ENCODE measurements around the gene CYP2W1.

Gene CYP2W1

DNA sequence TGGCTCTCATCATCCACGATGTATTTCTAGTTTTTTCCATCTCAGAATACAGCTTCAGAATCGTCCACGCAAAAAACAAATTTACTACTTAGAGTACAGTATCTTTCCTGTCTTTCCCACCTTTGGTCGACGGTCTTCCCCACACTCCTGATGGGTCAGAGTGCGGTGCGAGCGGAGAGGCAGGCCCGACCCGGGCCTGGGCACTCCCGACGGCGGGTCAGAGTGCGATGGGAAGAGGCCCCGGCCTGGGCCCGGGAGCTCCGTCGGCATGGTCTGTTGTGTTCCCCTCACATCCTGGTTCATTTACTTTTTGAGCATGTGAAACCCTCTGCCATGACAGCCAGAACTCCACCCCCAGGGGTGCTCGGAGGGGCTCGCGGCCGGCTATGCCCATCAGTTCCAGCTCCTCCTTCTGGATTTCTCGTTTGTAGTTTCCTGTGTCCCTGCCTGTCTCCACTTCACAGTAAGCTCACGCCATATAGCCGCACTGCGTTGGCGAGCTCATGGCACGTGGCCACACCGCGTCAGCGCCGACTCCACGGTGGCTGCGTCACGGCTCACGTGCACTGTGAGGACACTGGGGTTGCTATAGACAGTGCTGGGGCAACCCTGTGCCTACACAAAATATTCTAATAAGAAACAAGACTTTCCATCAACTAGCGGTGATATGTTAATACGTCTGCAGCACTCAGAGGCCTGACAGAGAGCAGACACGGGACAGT, 15.5 kb upstream of the CYP2W1 start:
- DNase-seq, result no peak

DNA sequence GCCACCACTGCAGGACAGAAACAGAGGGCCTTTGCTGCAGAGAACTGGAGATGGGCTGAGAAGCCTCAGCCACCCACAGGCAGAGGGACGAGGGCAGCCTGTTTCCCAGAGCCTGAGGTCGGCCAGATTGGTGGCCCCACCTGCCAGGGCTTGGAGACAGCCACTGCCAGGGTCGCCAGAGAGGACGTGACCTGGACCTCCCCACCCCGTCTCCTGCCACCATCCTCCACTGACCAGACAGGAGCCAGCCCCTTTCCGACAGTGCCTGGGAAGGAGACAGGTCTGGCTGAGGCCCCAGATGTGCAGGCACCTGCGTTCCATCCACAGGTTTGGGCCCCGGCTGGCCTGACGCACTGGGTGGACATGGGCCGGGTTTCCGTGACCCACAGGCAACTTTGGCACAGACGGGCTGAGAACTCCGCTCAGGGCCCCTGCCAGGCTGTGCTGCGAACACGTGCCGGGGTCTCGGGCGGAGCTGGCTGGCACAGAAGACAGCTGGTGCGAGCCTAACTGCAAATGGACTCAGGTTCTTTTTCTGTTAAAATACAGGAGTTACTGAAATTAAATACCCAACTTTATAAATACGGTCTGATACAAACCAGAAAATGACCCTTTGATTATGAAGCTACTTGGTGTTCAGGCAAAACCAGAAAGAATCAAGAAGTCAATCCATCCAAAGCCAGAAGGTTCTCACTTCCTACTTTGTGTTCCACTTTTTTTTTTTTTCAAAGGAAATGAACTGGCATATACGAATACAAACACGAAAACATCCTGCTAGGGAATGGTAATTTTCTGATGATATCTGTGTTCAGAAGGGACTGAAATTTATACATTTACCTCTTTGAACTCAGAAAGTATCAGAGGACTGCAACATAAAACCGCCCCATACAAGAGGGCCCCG, 14.5 kb upstream of the CYP2W1 start:
- no peak for DNase-seq

DNA sequence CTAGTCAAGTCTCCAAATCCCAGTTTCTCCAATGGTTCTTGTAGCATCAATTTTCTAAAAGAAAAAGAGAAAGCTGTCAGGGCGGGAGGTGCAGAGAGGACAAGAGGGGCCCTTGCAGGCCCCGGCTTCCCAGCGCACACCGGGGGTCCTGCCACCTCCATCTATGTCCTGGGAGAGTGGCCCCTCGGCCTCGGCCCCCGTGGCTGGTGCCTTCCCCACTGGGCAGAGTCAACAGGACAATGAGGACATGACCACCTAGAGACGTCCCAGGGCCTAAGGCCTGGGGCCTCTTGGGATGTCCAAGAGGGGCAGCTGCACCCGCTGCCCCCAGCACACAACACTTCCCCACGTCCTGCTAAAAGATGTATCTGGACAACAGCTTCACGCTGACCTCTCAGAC, 13.6 kb upstream of the CYP2W1 start:
- DNase-seq, result no peak

GRCh38 chr7:970744-971143, 12.2 kb upstream of the CYP2W1 start:
- no peak for DNase-seq

- no peak for DNase-seq
Observed at GRCh38 chr7:972110-972509, 10.9 kb upstream of the CYP2W1 start.

DNA sequence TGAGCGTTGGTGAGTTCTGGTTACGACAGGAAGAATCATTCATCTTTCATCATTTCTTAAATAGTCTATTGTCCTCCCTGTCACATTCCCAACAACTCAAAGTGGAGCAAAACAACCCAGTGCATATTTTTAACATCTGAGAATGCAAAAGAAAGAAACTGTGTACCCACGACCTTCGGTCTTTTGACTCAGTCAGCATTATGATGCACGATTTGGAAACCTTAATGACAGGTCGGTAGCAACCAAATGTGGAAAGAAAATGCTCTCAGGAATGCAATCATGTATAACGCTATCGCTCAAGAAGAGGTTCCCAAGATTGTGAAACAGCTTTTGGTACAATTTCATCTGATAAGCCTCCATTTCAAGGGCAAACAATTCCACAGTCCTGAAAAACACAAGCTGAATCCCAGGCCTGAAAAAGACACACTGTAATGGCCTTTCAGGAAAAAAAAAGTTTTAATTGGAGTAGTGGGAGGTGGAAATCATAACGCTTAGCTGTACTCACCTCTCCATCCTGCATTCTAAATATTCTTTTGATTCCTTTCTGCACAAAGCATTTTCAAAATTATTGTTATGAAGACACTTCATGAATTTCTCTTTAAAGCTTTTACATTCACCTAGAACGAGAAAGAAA, 10.2 kb upstream of the CYP2W1 start:
- DNase-seq, result no peak

GRCh38 chr7:973312-973711, 9.7 kb upstream of the CYP2W1 start:
- DNase-seq, result no peak

GRCh38 chr7:974172-974571, 8.8 kb upstream of the CYP2W1 start:
- no peak for DNase-seq

DNA sequence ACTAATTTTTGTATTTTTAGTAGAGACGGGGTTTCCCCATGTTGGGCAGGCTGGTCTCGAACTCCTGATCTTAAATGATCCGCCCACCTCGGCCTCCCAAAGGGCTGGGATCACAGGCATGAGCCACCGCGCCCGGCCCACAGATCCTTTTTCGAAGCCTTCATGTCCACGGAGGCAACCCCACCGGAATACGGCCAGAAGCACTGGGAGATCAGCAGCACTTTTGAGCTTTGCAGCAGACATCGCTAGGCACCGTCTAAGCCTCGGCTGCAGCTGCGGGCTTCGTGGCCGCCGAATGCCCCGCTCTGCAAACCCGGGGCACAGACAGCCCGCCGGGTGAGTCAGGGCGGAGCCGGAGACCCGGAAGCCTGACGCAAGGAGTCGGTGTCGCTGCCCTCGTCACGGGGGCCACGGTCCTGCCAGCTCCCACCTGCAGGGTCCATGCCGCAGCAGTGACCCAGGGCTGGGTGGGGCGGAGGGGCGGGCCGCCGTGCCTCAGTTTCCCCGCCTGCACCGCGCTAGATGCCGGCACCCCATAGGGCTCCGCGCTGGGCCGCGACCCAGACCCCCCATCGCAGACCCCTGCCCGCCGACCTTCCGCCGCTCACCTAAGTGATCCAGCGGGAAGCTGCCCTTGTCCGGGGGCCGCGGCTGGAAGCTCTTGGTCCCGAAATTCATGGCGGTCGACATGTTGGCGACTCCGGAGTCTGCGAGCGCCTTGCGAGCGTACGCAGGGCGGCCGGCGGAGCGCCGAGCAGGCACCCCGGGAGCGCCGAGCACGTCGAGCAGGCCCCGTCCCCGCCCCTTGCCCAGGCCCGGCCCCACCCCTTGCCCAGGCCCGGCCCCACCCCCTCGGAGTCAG, 7.9 kb upstream of the CYP2W1 start, which contains the start of gene COX19:
Gene COX19, minus strand, starts transcription at position 730 of the 862 bp plus-strand sequence. Its CDS starts 40 bp downstream, at position 690.
- DNase-seq, result peak; percentile 94

DNA sequence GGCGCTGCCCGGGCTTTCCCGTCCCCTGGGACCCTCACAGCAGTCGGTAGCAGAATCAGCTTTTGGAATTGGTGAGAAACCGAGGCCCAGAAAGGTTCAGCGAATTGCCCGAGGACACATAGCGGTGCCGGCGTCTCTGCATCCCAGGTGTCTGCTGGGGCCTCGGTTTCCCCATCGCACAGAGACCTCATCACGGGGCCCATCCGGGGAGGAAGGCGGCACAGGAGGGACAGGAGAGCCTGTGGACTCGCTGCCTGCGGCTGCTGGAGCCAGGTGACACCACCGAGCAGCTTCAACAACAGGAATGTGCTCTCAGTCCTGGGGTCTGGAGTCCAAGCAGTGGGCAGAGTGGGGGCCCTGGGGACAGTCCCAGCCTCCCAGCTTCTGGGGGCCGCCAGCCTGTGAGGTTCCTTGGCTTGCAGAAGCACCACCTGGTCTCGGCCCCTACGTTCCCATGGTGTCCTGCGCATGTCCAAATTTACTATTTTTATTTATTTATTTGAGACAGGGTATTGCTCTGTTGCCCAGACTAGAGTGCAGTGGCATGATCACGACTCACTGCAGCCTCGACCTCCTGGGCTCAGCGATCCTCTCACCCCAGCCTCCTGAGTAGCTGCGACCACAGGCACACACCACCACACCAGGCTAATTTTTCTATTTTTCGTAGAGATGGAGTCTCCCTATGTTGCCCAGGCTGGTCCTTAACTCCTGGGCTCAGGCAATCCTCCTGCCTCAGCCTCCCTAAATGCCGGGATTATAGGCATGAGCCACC, 7.1 kb upstream of the CYP2W1 start:
- no peak for DNase-seq

DNA sequence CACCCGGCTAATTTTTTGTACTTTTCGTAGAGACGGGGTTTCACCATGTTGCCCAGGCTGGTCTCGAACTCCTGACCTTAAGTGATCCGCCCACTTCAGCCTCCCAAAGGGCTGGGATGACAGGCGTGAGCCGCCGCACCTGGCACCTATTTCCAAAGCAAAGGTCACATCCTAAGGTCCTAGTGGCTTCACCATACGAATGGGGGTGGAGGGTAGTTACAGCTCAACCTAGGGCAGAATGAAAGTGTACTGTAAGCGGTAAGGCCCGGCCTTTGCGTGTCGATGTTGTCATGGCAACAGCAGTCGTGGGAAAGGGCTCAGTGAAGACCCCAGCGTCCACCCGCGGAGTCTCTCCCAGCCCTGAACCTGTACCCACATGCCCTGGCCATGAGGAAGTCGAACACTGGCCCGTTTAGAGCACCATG, 6.1 kb upstream of the CYP2W1 start:
- no peak for DNase-seq

- no peak for DNase-seq
Observed at GRCh38 chr7:977326-978048, 5.5 kb upstream of the CYP2W1 start.

- no peak for DNase-seq
Observed at GRCh38 chr7:978049-978346, 5.0 kb upstream of the CYP2W1 start.

DNA sequence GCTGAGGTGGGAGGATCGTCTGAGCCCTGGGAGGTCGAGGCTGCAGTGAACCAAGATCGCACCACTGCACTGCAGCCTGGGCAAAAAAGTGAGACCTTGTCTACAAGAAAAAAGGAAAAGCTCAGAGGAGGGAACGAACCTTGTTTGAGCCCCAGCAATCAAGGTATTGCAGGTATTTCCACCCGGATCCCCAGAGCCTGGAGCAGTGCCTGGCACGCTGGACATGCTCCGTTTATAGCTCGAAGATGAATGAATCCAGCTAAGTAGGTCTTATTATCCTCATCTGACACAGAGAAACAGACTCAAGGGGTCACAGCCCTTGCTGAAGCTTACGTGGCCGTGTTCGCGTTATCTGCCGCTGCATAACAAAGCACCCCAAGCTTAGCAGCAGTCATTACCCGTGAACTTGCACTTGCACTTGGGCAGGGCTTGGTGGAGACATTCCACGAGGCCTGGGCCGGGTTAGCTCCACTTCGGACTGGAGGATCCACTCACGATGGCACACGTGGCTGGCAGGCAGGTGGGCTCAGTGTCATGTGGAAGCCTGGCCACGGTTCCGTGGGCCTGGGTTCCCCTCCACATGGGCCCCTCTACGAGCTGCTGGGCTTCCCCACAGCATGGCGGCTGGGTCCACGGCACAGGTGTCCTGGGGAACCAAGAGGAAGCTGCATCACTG, 4.4 kb upstream of the CYP2W1 start:
- DNase-seq, result no peak

DNA sequence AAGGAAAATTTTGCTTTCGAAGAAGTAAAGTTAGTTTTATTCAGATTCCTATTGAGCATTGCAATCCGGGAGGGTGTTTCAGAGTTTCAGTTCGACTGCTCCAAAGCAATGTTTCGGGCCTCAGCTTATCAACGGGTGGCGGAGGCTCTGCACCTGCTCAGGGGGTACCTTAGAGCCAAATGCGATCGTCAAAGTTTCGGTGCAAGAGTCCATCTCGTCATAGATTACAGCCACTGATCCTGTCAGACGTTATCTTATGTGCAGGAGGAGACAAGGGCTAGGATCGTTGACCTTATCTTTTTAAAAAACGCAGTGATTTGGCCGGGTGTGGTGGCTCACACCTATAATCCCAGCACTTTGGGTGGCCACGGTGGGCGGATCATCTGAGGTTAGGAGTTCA, 3.8 kb upstream of the CYP2W1 start:
- DNase-seq, result no peak

DNA sequence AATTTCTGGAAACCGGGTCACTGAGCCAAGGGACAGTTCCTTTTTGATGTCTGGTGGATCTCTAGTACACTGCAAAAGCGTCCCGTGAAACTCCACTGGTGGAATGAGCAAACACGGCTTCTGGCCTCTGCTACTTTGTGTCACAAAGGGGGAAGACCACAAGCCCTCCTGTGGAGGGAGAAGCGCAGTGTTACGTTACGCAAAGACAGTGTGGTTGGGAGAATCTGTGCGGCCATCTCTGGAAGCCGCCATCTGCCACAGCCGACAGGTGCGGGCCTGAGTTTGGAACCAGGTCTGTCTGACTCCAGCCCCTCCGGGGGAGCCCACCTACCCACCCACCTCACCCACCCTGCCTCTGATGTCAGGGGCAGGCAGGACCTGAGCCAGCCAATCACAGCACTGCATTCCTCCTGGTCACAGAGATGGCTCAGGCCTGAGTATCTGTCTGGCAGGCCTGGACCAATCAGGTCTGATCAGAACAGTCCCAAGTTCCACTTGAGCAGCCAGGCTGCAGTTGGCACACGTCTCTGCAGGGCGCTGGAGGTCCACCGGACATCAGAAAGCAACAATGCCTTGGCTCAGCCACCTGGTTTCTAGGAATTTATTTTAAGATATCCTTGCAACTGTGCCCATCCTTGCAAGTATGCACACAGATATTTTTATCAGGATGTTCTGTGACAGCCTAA, 3.0 kb upstream of the CYP2W1 start:
- DNase-seq, result no peak

DNA sequence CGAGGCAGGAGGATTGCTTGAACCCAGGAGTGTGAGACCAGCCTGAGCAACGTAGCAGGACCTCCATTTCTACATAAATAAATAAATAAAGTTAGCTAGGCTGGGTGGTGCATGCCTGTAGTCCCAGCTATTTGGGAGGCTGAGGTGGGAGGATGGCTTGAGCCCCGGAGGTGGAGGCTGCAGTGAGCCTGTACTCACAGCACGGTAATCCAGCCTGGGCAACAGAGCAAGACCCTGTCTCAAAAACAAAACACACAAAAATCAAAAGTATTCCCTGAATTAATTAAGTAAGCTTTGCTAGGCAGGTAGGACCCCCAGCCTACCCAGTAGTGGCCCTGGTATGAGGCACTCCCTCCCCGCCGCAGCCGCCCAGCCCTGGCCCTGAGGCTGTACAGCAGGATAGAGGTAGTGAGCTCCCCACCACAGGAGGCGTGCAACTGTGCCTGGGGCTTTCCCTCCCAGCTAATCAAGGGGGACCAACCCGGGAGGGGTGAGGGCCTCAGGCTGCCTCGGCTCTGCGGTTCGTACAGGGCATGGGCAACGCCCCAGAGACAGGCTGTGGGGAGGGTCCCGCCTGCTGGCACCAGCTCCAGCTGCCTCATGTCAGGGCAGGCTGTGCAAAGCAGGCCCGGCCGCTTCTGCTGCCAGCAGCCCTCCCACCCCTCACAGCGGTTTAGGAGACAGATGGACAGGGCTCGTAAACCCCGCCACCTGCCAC, 1.0 kb upstream of the CYP2W1 start:
- DNase-seq, result no peak

DNA sequence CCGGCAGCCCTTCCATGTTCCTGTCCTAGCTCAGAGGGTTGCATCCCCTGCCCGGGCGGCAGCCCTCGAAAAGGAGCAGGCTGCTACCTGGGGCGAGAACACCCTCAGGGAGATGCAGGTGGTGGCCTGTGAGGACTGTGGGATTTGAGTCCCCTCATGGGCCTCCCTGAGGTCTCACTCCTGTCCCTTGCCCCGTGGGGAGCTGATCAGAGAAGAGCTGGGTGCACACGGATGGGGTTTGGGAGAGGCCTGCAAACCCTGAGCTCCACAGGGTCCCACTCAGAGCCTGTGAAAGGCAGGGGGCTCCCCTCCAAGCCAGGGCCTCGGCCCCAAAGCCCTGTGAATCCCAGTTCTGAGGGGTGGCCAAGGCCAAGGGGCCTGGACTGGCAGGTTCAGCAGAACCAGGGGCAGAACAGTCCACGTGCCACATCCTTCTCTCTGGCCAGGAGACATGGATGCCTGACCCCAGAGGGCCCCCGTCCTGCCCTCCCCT, 424 bp upstream of the CYP2W1 start:
- DNase-seq, result no peak

DNA sequence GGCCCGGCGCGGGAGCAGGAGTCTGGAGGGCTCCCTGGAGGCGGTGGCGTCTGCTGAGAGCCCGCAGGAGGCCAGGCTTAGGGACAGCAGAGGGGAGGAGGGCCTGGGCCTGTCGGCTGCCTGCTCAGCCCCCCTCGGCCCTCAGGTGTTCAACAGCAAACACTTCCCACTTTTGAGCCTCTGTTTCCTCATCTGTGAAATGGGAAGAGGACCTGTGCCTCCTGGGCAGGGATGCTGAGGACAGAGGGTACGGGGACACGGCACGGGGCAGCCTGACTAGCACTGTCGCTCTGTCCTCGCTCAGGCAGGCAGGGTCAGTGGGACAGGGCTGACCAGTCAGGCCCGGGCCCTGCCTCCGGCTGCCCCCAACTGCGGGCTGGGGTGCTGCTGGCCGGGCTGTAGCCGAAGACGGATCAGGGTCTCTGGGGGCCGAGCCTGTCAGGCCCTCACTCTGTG, 663 bp downstream of the CYP2W1 start:
- DNase-seq, result no peak
